Left cardiac atrium (tissue), 4 donors: ENCODE measurements around the gene HUS1. TPM values are rescaled to one million over a fixed set of nuclear protein-coding genes. Genes with fewer than 3 reads are reported as not detected.
A peak's percentile ranks its signal among the peaks of the same experiment; 100 is the strongest.
"Not testable (repeated sequence)": the region's sequence is repeated elsewhere in the genome, so short reads cannot be mapped to it uniquely, and the experiment has no call there.

Source experiments
- ATAC-seq, 2 donors: fragments of 200-7000 bp; cut with Tn5 transposase; one replicate each; pipeline ENCODE4 v1.9.1; 2020; ENCODE audit warnings: mild to moderate bottlenecking in 2 of 2, moderate library complexity in 2 of 2
- DNase-seq: peaks from one replicate; pipeline ENCODE4 v3.0.0-alpha.2; 2020
- intact Hi-C, 2 donors: fragments of 100-400 bp; cut with DNase I; formaldehyde crosslinking; loops; one replicate each; pipeline versions ENCODE4 v1.14.1 to v1.15.1; 2022 to 2023
- total RNA-seq, 2 donors: library from RNA; stranded (reverse); fragmentation: NEBNext Ultra II Directional; extraction: Animal tissue kit (Norgen Biotek cat#: 25700); gene quantifications; one replicate each; pipeline ENCODE4 v1.2.1, GENCODE V29; 2021
- donor health status: DM: no; HTN: yes; CAD: no.
- donor health status: DM: no; HTN: yes; CAD: no; lungs with severe emphysema.
- donor health status: DM: yes; HTN: yes; CAD: no.
- donor health status: Dilated cardiomyopathy.

Gene HUS1
- total RNA-seq, 2 donors from 2014 or later: 27.2 to 28.4 TPM

GRCh38 chr7:47988496-47989386 is 9.3 kb upstream of the HUS1 start:
- DNase-seq: no peak
- intact Hi-C loops: no loop called here
- ATAC-seq: no peak

GRCh38 chr7:47982610-47983009 is 3.2 kb upstream of the HUS1 start:
- no peak for ATAC-seq
- intact Hi-C loops: no loop called here
- no peak for DNase-seq

GRCh38 chr7:47980648-47981047 is 1.2 kb upstream of the HUS1 start:
- DNase-seq, intact Hi-C loops, ATAC-seq: not testable (repeated sequence)

GRCh38 chr7:47979832-47980181 is 392 bp upstream of the HUS1 start:
- intact Hi-C loops: no loop called here
- DNase-seq (no peak), ATAC-seq (no peak)

- no peak for ATAC-seq
- intact Hi-C loops: no loop called here
- DNase-seq: no peak
Observed at GRCh38 chr7:47978790-47979144, 648 bp downstream of the HUS1 start.

GRCh38 chr7:47973739-47974138 is 5.7 kb downstream of the HUS1 start:
- ATAC-seq (no peak), DNase-seq (no peak)
- intact Hi-C loops: no loop called here

GRCh38 chr7:47970761-47971160 is 8.7 kb downstream of the HUS1 start:
- intact Hi-C loops: no loop called here
- DNase-seq (no peak), ATAC-seq (no peak)

GRCh38 chr7:47968847-47969774 is 10.3 kb downstream of the HUS1 start:
- DNase-seq: peak; percentile 68
- ATAC-seq: peak; percentile 72 to 80
- intact Hi-C loops: loop anchor here (2.0 kb wide), 1 partner anchor 24 kb away; no protein-coding TSS in a partner anchor

- no peak for DNase-seq
- intact Hi-C loops: loop anchor here (2.0 kb wide), 1 partner anchor 23 kb away; no protein-coding TSS in a partner anchor
Observed at GRCh38 chr7:47967708-47968107, 11.7 kb downstream of the HUS1 start.

GRCh38 chr7:47967123-47967522 is 12.3 kb downstream of the HUS1 start:
- DNase-seq: no peak
- intact Hi-C loops: no loop called here
- no peak for ATAC-seq

More at GRCh38 chr7:47967708-47968107, 11.7 kb downstream of the HUS1 start:
- ATAC-seq: no peak

GRCh38 chr7:47965456-47965855 is 14.0 kb downstream of the HUS1 start:
- ATAC-seq (no peak), DNase-seq (no peak)
- intact Hi-C loops: no loop called here

- no peak for DNase-seq
- no peak for ATAC-seq
- intact Hi-C loops: no loop called here
Observed at GRCh38 chr7:47962262-47962661, 17.2 kb downstream of the HUS1 start.

- intact Hi-C loops: no loop called here
- no peak for DNase-seq
- ATAC-seq: no peak
Observed at GRCh38 chr7:47957156-47957555, 22.3 kb downstream of the HUS1 start.

- ATAC-seq (no peak), DNase-seq (no peak)
- intact Hi-C loops: no loop called here
Observed at GRCh38 chr7:47956220-47956619, 23.2 kb downstream of the HUS1 start.

- ATAC-seq (no peak), DNase-seq (no peak)
- intact Hi-C loops: no loop called here
Observed at GRCh38 chr7:47954231-47954911, 25.0 kb downstream of the HUS1 start.

GRCh38 chr7:47953822-47954221 is 25.6 kb downstream of the HUS1 start:
- DNase-seq: no peak
- intact Hi-C loops: no loop called here
- no peak for ATAC-seq

- no peak for ATAC-seq
- intact Hi-C loops: no loop called here
- no peak for DNase-seq
Observed at GRCh38 chr7:47952224-47952623, 27.2 kb downstream of the HUS1 start.

GRCh38 chr7:47951374-47951773 is 28.0 kb downstream of the HUS1 start:
- no peak for ATAC-seq
- DNase-seq: no peak
- intact Hi-C loops: no loop called here

- ATAC-seq (peak; percentile 43 to 74), DNase-seq (peak; percentile 68)
- intact Hi-C loops: no loop called here
Observed at GRCh38 chr7:47950714-47951113, 28.7 kb downstream of the HUS1 start.

GRCh38 chr7:47949703-47950102 is 29.7 kb downstream of the HUS1 start:
- no peak for ATAC-seq
- DNase-seq: no peak
- intact Hi-C loops: no loop called here
